HepG2 (cell line): Measurements from ENCODE around the gene PLK3. TPM values are rescaled to one million over a fixed set of nuclear protein-coding genes. Genes with fewer than 3 reads are reported as not detected.

ENCODE experiments used
- CEBPG ChIP-seq: IDR thresholded peaks from 2 replicates; pipeline ENCODE4 v1.6.1; 2016
- DNMT1 ChIP-seq: sonication (generic); formaldehyde crosslinking; IDR thresholded peaks from 2 replicates; pipeline ENCODE4 v1.5.1; 2020; ENCODE audit warnings: mild to moderate bottlenecking, missing genetic modification reagents
- EP300 ChIP-seq, 3 experiments: sonication (generic) in 1 of 3; formaldehyde crosslinking in 1 of 3; IDR thresholded peaks; 2 replicates each; pipeline versions ENCODE4 v1.5.1 to v1.6.1; 2011 to 2020; ENCODE audit warnings: low read depth in 2 of 3, low read length in 2 of 3, borderline replicate concordance in 1 of 3, improper control_type of control experiment in 1 of 3, mild to moderate bottlenecking in 1 of 3, missing genetic modification reagents in 1 of 3, moderate library complexity in 1 of 3
- FOXA1 ChIP-seq, 2 experiments: fragments of 450-650 bp in 1 of 2; sonication (generic) in 1 of 2; formaldehyde crosslinking in 1 of 2; IDR thresholded peaks; 2 replicates each; pipeline versions ENCODE4 v1.4.0 to v1.6.1; 2016 to 2020; ENCODE audit warnings: missing genetic modification reagents in 1 of 2
- FOXP1 ChIP-seq, 2 experiments: fragments of 450-650 bp in 1 of 2; IDR thresholded peaks; 2 replicates each; pipeline ENCODE4 v1.6.1; 2017 to 2018; ENCODE audit warnings: antibody characterized with exemption in 1 of 2
- JUN ChIP-seq: sonication (generic); formaldehyde crosslinking; IDR thresholded peaks from 2 replicates; pipeline ENCODE4 v1.4.0; 2020; ENCODE audit warnings: mild to moderate bottlenecking, missing genetic modification reagents
- MXD4 ChIP-seq: IDR thresholded peaks from 2 replicates; pipeline ENCODE4 v1.6.1; 2016; ENCODE audit warnings: mild to moderate bottlenecking, missing biosample characterization, missing genetic modification reagents
- PITX1 ChIP-seq: sonication (generic); formaldehyde crosslinking; IDR thresholded peaks from 2 replicates; pipeline ENCODE4 v1.5.1; 2020; ENCODE audit warnings: mild to moderate bottlenecking, missing genetic modification reagents
- SYNCRIP ChIP-seq: fragments of 200-400 bp; formaldehyde crosslinking; IDR thresholded peaks from 2 replicates; pipeline ENCODE4 v1.6.1; 2018; ENCODE audit warnings: mild to moderate bottlenecking, low read depth, low read length; ENCODE audit not compliant: insufficient read depth
- ZFP62 ChIP-seq: sonication (generic); formaldehyde crosslinking; IDR thresholded peaks from 2 replicates; pipeline ENCODE4 v1.4.0; 2020; ENCODE audit warnings: missing genetic modification reagents
- ZNF431 ChIP-seq: sonication (generic); formaldehyde crosslinking; IDR thresholded peaks from 2 replicates; pipeline ENCODE4 v1.9.0; 2022; ENCODE audit warnings: missing genetic modification reagents, low read depth, mild to moderate bottlenecking, borderline replicate concordance
- polyA plus RNA-seq, 8 experiments: library from polyadenylated mRNA; depleted of rRNA in 3 of 8; stranded (reverse) in 7 of 8; unstranded in 1 of 8; fragments of >200 nt; fragmentation: Illumina TruSeq in 4 of 8; extraction: Trizol in 4 of 8; gene quantifications; 2 replicates each; pipeline versions ENCODE4 v1.2.1 to v1.2.3, GENCODE V29; 2011 to 2016; ENCODE audit warnings: low read depth in 4 of 8, missing spikeins in 1 of 8, mixed read lengths in 1 of 8; ENCODE audit not compliant: insufficient read depth in 1 of 8
- total RNA-seq, 5 experiments: library from RNA; depleted of rRNA; stranded (reverse); fragments of >200 nt; fragmentation: Illumina TruSeq; extraction: Trizol; gene quantifications; 2 replicates each; pipeline ENCODE4 v1.2.3, GENCODE V29; 2016; ENCODE audit warnings: low read depth in 1 of 5
- TF ChIP-seq, protein P1 (sequence below): sonication (generic); formaldehyde crosslinking; IDR thresholded peaks from 2 replicates; pipeline ENCODE4 v1.4.0; 2020; ENCODE audit warnings: missing genetic modification reagents, mild to moderate bottlenecking, borderline replicate concordance
- TF ChIP-seq, protein P2 (sequence below): IDR thresholded peaks from 2 replicates; pipeline ENCODE4 v1.6.1; 2016; ENCODE audit warnings: missing compliant biosample characterization, missing genetic modification reagents, borderline replicate concordance
- TF ChIP-seq, protein P3 (sequence below): fragments of 450-650 bp; IDR thresholded peaks from 2 replicates; pipeline ENCODE4 v1.6.1; 2017; ENCODE audit warnings: mild to moderate bottlenecking
- TF ChIP-seq, protein P4 (sequence below): sonication (generic); formaldehyde crosslinking; IDR thresholded peaks from 2 replicates; pipeline ENCODE4 v1.4.0; 2020; ENCODE audit warnings: mild to moderate bottlenecking, missing genetic modification reagents
- TF ChIP-seq, protein P5 (sequence below): sonication (generic); formaldehyde crosslinking; IDR thresholded peaks from 2 replicates; pipeline ENCODE4 v1.4.0; 2020; ENCODE audit warnings: missing genetic modification reagents
- TF ChIP-seq, protein P6 (sequence below): sonication (generic); IDR thresholded peaks from 2 replicates; pipeline ENCODE4 v1.6.1; 2016; ENCODE audit warnings: low read depth, borderline replicate concordance

The PLK3 gene
- total and polyA plus RNA-seq, 2 of the 13 experiments (the other 11 are each of a cell fraction or from before 2014, with no cell fraction given) = 9.8 to 16.9 TPM

DNA sequence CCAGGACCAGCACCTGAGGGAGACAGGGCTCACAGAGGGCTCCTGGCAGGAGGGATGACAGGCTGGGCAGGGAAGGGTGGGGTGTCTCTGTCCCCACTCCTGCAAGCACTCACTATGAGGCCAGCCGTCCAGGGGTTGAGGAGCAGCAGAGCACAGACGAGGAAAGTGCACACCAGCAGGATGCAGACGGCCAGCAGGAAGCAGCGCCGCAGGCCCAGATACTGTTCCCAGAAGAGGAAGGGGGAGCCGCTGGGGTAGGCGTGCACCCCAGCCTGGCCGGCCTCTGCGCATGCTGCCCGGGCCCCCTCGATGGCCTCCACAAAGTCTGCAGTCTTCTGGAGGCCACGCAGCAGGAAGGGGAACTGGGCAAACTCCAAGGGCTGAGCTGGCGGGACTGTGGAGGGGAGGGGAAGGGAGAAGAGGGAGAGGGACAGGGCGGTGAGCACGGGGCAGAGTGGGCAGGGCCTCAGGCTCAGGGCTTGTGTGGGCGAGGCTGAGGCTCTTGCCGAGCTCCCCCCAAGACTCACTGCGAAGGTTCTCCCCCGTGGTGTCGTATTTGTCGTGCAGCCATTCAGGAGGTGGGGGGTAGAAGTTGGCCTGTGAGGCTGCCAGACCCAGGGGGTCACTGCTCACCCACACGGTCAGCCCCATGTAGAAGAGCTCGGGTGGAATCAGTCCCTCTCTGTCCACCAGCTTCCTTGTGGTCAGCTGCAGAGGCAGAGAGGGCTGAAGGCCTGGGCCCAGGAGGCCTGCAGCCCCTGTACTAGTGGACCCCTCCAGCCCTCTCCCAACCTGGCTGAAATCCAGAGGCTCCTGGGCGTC, 26.4 kb downstream of the PLK3 start (continued):
- TF ChIP-seq, protein P1, sequence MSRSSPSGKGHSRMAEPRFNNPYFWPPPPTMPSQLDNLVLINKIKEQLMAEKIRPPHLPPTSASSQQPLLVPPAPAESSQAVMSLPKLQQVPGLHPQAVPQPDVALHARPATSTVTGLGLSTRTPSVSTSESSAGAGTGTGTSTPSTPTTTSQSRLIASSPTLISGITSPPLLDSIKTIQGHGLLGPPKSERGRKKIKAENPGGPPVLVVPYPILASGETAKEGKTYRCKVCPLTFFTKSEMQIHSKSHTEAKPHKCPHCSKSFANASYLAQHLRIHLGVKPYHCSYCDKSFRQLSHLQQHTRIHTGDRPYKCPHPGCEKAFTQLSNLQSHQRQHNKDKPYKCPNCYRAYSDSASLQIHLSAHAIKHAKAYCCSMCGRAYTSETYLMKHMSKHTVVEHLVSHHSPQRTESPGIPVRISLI (CRISPR knock-in tag) = peak; percentile 42; the same call in 1 of the 2 replicates
- TF ChIP-seq DNMT1 (no peak), FOXA1 (IDR thresholded peaks at IDR 0.05) (no peak), FOXA1 (CRISPR knock-in tag; IDR thresholded peaks at IDR 0.05) (no peak), EP300 (IDR thresholded peaks at IDR 0.05; ENCODE audit: low read depth in 2 of 2, low read length in 2 of 2) (0 out of 4 replicates have a peak, but pooled peaks of 1 of the 2 experiments have one; percentile 19), EP300 (CRISPR knock-in tag; IDR thresholded peaks at IDR 0.05; ENCODE audit: borderline replicate concordance) (no peak), ZFP62 (no peak), CEBPG (CRISPR knock-in tag) (no peak), MXD4 (no peak), JUN (no peak; the same call in 1 of the 2 replicates), PITX1 (no peak; the same call in 1 of the 2 replicates), SYNCRIP (no peak), FOXP1 (IDR thresholded peaks at IDR 0.05) (no peak), FOXP1 (CRISPR knock-in tag; IDR thresholded peaks at IDR 0.05) (no peak), ZNF431 (CRISPR knock-in tag) (no peak; the same call in 1 of the 2 replicates)
- TF ChIP-seq, protein P2, sequence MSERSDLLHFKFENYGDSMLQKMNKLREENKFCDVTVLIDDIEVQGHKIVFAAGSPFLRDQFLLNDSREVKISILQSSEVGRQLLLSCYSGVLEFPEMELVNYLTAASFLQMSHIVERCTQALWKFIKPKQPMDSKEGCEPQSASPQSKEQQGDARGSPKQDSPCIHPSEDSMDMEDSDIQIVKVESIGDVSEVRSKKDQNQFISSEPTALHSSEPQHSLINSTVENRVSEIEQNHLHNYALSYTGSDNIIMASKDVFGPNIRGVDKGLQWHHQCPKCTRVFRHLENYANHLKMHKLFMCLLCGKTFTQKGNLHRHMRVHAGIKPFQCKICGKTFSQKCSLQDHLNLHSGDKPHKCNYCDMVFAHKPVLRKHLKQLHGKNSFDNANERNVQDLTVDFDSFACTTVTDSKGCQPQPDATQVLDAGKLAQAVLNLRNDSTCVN (CRISPR knock-in tag) = no peak; the same call in 1 of the 2 replicates
- TF ChIP-seq, protein P3, sequence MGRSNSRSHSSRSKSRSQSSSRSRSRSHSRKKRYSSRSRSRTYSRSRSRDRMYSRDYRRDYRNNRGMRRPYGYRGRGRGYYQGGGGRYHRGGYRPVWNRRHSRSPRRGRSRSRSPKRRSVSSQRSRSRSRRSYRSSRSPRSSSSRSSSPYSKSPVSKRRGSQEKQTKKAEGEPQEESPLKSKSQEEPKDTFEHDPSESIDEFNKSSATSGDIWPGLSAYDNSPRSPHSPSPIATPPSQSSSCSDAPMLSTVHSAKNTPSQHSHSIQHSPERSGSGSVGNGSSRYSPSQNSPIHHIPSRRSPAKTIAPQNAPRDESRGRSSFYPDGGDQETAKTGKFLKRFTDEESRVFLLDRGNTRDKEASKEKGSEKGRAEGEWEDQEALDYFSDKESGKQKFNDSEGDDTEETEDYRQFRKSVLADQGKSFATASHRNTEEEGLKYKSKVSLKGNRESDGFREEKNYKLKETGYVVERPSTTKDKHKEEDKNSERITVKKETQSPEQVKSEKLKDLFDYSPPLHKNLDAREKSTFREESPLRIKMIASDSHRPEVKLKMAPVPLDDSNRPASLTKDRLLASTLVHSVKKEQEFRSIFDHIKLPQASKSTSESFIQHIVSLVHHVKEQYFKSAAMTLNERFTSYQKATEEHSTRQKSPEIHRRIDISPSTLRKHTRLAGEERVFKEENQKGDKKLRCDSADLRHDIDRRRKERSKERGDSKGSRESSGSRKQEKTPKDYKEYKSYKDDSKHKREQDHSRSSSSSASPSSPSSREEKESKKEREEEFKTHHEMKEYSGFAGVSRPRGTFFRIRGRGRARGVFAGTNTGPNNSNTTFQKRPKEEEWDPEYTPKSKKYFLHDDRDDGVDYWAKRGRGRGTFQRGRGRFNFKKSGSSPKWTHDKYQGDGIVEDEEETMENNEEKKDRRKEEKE = no peak
- TF ChIP-seq, protein P4, sequence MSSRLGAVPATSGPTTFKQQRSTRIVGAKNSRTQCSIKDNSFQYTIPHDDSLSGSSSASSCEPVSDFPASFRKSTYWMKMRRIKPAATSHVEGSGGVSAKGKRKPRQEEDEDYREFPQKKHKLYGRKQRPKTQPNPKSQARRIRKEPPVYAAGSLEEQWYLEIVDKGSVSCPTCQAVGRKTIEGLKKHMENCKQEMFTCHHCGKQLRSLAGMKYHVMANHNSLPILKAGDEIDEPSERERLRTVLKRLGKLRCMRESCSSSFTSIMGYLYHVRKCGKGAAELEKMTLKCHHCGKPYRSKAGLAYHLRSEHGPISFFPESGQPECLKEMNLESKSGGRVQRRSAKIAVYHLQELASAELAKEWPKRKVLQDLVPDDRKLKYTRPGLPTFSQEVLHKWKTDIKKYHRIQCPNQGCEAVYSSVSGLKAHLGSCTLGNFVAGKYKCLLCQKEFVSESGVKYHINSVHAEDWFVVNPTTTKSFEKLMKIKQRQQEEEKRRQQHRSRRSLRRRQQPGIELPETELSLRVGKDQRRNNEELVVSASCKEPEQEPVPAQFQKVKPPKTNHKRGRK (CRISPR knock-in tag) = peak; percentile 61; the same call in 1 of the 2 replicates
- TF ChIP-seq, protein P5, sequence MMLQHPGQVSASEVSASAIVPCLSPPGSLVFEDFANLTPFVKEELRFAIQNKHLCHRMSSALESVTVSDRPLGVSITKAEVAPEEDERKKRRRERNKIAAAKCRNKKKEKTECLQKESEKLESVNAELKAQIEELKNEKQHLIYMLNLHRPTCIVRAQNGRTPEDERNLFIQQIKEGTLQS (CRISPR knock-in tag) = peak; percentile 30; the same call in 1 of the 2 replicates
- TF ChIP-seq, protein P6, sequence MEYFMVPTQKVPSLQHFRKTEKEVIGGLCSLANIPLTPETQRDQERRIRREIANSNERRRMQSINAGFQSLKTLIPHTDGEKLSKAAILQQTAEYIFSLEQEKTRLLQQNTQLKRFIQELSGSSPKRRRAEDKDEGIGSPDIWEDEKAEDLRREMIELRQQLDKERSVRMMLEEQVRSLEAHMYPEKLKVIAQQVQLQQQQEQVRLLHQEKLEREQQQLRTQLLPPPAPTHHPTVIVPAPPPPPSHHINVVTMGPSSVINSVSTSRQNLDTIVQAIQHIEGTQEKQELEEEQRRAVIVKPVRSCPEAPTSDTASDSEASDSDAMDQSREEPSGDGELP = no peak
